DND-41 (cell line): Measurements from ENCODE around the gene METTL15.

Experiments
- EZH2 ChIP-seq: IDR thresholded peaks from 3 replicates; pipeline ENCODE4 v1.6.1; 2012; ENCODE audit warnings: borderline replicate concordance, low read depth, mild to moderate bottlenecking, moderate library complexity, low read length, inconsistent platforms; ENCODE audit not compliant: severe bottlenecking
- TF ChIP-seq, protein P1 (sequence below): IDR thresholded peaks from 2 replicates; pipeline ENCODE4 v1.5.1; 2012; ENCODE audit warnings: borderline replicate concordance, low read length, moderate library complexity, mild to moderate bottlenecking; ENCODE audit not compliant: poor library complexity, severe bottlenecking; ENCODE audit errors: extremely low read depth

DNA sequence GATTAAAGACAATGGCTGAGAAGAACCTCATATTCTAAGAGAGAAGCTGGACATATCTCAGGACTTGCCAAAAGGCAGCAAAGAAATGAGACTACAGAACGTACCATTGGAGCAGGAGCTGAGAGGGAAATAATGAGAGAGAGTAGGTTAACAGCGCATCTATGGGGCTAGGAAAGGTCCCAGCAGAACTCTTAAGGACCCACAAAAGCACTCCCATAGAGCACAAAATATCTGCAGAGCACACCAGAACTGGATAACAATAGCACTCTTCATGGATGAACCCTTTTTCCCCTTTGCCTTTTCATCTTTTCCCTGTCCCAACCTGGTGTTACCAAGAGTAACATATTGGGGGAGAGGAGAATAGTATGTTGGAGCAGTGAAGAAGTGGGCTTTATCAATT is 245.8 kb downstream of the METTL15 start:
- TF ChIP-seq, protein P1, sequence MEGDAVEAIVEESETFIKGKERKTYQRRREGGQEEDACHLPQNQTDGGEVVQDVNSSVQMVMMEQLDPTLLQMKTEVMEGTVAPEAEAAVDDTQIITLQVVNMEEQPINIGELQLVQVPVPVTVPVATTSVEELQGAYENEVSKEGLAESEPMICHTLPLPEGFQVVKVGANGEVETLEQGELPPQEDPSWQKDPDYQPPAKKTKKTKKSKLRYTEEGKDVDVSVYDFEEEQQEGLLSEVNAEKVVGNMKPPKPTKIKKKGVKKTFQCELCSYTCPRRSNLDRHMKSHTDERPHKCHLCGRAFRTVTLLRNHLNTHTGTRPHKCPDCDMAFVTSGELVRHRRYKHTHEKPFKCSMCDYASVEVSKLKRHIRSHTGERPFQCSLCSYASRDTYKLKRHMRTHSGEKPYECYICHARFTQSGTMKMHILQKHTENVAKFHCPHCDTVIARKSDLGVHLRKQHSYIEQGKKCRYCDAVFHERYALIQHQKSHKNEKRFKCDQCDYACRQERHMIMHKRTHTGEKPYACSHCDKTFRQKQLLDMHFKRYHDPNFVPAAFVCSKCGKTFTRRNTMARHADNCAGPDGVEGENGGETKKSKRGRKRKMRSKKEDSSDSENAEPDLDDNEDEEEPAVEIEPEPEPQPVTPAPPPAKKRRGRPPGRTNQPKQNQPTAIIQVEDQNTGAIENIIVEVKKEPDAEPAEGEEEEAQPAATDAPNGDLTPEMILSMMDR = no peak
- no peak for TF ChIP-seq EZH2
